Stimulated activated naive CD8-positive, alpha-beta T cell treated with anti-CD3 and anti-CD28 coated beads, Interleukin-15, Interleukin-2, amounts not matched to agents 100 ng/mL and 50 ng/mL, for 24 hours (primary cell): ENCODE results near the gene SPEM3.
"Not testable (repeated sequence)": the region's sequence is repeated elsewhere in the genome, so short reads cannot be mapped to it uniquely, and the experiment has no call there.

Experiments used
- H3K27ac Mint-ChIP-seq: one replicate; pipeline ENCODE4 v1.8.0; 2021; ENCODE audit warnings: mild to moderate bottlenecking, mixed read lengths
- H3K27me3 Mint-ChIP-seq: one replicate; pipeline ENCODE4 v1.8.0; 2021; ENCODE audit warnings: mixed read lengths
- H3K36me3 Mint-ChIP-seq: one replicate; pipeline ENCODE4 v1.8.0; 2021; ENCODE audit warnings: low read depth, mixed read lengths
- H3K4me1 Mint-ChIP-seq: one replicate; pipeline ENCODE4 v1.8.0; 2021; ENCODE audit warnings: low read depth, mixed read lengths
- H3K4me3 Mint-ChIP-seq: one replicate; pipeline ENCODE4 v1.8.0; 2021; ENCODE audit warnings: mild to moderate bottlenecking, mixed read lengths
- H3K9me3 Mint-ChIP-seq: one replicate; pipeline ENCODE4 v1.8.0; 2021; ENCODE audit warnings: mixed read lengths

SPEM3 gene

GRCh38 chr17:7478276-7479212 is 49.9 kb downstream of the SPEM3 start:
- H3K4me1 Mint-ChIP-seq, result peaks cover 72% of the 10 kb centered on the region
- peak overlapping the region; percentile 89 for H3K27ac Mint-ChIP-seq
- no peaks in the 10 kb centered on the region for H3K27me3 Mint-ChIP-seq
- no peaks in the 10 kb centered on the region for H3K36me3 Mint-ChIP-seq
- peak overlapping the region; percentile 89 for H3K4me3 Mint-ChIP-seq
- no peaks in the 10 kb centered on the region for H3K9me3 Mint-ChIP-seq

- H3K4me1 Mint-ChIP-seq, result peaks cover 75% of the 10 kb centered on the region
- H3K36me3 Mint-ChIP-seq, result no peaks in the 10 kb centered on the region
- H3K9me3 Mint-ChIP-seq, result no peaks in the 10 kb centered on the region
- H3K27ac Mint-ChIP-seq, result peak within 1 kb of the TSS; percentile 93
- H3K4me3 Mint-ChIP-seq, result peak within 1 kb of the TSS; percentile 91
- no peaks in the 10 kb centered on the region for H3K27me3 Mint-ChIP-seq
Observed at GRCh38 chr17:7479213-7480088, 50.8 kb downstream of the SPEM3 start, which contains the start of gene ZBTB4. Gene ZBTB4 (minus strand): TSS chr17:7479631. CDS start chr17:7466801, 12,830 bp downstream.

GRCh38 chr17:7480089-7480384 is 51.4 kb downstream of the SPEM3 start:
- H3K36me3 Mint-ChIP-seq, result peaks cover 5% of the 10 kb centered on the region
- peak overlapping the region; percentile 91 for H3K4me3 Mint-ChIP-seq
- H3K9me3 Mint-ChIP-seq, result no peaks in the 10 kb centered on the region
- H3K27me3 Mint-ChIP-seq, result no peaks in the 10 kb centered on the region
- H3K27ac Mint-ChIP-seq, result peak overlapping the region; percentile 93
- H3K4me1 Mint-ChIP-seq, result peaks cover 79% of the 10 kb centered on the region

GRCh38 chr17:7481275-7481674 is 52.6 kb downstream of the SPEM3 start, which contains the start of gene SLC35G6:
Gene SLC35G6 (plus strand): TSS chr17:7481446. CDS start chr17:7481517, 71 bp downstream.
- Mint-ChIP-seq H3K27ac (peak within 1 kb of the TSS; percentile 93), H3K36me3 (peaks cover 15% of the 10 kb centered on the region), H3K4me3 (peak within 1 kb of the TSS; percentile 91), H3K4me1 (peaks cover 78% of the 10 kb centered on the region)
- not testable (repeated sequence) for H3K27me3 Mint-ChIP-seq, H3K9me3 Mint-ChIP-seq

GRCh38 chr17:7481842-7482741 is 53.4 kb downstream of the SPEM3 start:
- H3K4me3 Mint-ChIP-seq, result peak overlapping the region; percentile 98

More at GRCh38 chr17:7481842-7482741, 53.4 kb downstream of the SPEM3 start:
- Mint-ChIP-seq H3K27ac (peak overlapping the region; percentile 100), H3K36me3 (peaks cover 20% of the 10 kb centered on the region), H3K4me1 (peaks cover 78% of the 10 kb centered on the region)
- H3K27me3 Mint-ChIP-seq, H3K9me3 Mint-ChIP-seq: not testable (repeated sequence)
